Measurements from ENCODE around the gene TUFM.

DNA sequence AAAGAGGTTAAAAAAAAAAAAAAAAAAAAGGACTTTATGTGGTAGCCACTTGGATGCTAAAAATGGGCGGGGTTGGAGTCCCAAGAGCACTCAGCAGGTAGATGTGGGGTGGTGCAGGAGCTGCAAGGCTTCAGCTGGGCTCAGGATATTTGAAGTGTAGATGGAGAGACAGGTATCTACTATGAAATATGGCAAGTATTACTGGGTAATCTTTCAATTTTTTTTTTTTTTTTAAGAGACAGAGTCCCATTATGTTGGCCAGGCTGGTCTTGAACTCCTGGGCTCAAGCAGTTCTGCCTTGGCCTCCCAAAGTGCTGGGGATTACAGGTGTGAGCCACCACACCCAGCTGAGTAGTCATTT is 7.6 kb downstream of the TUFM start:
- no peak for TF ChIP-seq POLR2AphosphoS5 (IDR thresholded peaks at IDR 0.05; ENCODE audit: low read depth)
- TF ChIP-seq, protein P1, sequence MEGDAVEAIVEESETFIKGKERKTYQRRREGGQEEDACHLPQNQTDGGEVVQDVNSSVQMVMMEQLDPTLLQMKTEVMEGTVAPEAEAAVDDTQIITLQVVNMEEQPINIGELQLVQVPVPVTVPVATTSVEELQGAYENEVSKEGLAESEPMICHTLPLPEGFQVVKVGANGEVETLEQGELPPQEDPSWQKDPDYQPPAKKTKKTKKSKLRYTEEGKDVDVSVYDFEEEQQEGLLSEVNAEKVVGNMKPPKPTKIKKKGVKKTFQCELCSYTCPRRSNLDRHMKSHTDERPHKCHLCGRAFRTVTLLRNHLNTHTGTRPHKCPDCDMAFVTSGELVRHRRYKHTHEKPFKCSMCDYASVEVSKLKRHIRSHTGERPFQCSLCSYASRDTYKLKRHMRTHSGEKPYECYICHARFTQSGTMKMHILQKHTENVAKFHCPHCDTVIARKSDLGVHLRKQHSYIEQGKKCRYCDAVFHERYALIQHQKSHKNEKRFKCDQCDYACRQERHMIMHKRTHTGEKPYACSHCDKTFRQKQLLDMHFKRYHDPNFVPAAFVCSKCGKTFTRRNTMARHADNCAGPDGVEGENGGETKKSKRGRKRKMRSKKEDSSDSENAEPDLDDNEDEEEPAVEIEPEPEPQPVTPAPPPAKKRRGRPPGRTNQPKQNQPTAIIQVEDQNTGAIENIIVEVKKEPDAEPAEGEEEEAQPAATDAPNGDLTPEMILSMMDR (conservative IDR thresholded peaks at IDR 0.05; ENCODE audit: low read depth in 2 of 2) = no peak
- TF ChIP-seq EZH2phosphoT487 (IDR thresholded peaks at IDR 0.05; ENCODE audit: unreplicated experiment) = no peak
- TF ChIP-seq EZH2 (IDR thresholded peaks at IDR 0.05; ENCODE audit: low read depth, unreplicated experiment) = no peak
- TF ChIP-seq, protein P2, sequence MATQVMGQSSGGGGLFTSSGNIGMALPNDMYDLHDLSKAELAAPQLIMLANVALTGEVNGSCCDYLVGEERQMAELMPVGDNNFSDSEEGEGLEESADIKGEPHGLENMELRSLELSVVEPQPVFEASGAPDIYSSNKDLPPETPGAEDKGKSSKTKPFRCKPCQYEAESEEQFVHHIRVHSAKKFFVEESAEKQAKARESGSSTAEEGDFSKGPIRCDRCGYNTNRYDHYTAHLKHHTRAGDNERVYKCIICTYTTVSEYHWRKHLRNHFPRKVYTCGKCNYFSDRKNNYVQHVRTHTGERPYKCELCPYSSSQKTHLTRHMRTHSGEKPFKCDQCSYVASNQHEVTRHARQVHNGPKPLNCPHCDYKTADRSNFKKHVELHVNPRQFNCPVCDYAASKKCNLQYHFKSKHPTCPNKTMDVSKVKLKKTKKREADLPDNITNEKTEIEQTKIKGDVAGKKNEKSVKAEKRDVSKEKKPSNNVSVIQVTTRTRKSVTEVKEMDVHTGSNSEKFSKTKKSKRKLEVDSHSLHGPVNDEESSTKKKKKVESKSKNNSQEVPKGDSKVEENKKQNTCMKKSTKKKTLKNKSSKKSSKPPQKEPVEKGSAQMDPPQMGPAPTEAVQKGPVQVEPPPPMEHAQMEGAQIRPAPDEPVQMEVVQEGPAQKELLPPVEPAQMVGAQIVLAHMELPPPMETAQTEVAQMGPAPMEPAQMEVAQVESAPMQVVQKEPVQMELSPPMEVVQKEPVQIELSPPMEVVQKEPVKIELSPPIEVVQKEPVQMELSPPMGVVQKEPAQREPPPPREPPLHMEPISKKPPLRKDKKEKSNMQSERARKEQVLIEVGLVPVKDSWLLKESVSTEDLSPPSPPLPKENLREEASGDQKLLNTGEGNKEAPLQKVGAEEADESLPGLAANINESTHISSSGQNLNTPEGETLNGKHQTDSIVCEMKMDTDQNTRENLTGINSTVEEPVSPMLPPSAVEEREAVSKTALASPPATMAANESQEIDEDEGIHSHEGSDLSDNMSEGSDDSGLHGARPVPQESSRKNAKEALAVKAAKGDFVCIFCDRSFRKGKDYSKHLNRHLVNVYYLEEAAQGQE (IDR thresholded peaks at IDR 0.05; ENCODE audit: unreplicated experiment) = no peak
- TF ChIP-seq ZNF331 (CRISPR knock-in tag; IDR thresholded peaks at IDR 0.05; ENCODE audit: low read depth) = no peak
- no peak for TF ChIP-seq ZNF114 (CRISPR knock-in tag; IDR thresholded peaks at IDR 0.05)
- TF ChIP-seq CREB1 (CRISPR knock-in tag; IDR thresholded peaks at IDR 0.05; ENCODE audit: low read depth) = no peak
- TF ChIP-seq, protein P3, sequence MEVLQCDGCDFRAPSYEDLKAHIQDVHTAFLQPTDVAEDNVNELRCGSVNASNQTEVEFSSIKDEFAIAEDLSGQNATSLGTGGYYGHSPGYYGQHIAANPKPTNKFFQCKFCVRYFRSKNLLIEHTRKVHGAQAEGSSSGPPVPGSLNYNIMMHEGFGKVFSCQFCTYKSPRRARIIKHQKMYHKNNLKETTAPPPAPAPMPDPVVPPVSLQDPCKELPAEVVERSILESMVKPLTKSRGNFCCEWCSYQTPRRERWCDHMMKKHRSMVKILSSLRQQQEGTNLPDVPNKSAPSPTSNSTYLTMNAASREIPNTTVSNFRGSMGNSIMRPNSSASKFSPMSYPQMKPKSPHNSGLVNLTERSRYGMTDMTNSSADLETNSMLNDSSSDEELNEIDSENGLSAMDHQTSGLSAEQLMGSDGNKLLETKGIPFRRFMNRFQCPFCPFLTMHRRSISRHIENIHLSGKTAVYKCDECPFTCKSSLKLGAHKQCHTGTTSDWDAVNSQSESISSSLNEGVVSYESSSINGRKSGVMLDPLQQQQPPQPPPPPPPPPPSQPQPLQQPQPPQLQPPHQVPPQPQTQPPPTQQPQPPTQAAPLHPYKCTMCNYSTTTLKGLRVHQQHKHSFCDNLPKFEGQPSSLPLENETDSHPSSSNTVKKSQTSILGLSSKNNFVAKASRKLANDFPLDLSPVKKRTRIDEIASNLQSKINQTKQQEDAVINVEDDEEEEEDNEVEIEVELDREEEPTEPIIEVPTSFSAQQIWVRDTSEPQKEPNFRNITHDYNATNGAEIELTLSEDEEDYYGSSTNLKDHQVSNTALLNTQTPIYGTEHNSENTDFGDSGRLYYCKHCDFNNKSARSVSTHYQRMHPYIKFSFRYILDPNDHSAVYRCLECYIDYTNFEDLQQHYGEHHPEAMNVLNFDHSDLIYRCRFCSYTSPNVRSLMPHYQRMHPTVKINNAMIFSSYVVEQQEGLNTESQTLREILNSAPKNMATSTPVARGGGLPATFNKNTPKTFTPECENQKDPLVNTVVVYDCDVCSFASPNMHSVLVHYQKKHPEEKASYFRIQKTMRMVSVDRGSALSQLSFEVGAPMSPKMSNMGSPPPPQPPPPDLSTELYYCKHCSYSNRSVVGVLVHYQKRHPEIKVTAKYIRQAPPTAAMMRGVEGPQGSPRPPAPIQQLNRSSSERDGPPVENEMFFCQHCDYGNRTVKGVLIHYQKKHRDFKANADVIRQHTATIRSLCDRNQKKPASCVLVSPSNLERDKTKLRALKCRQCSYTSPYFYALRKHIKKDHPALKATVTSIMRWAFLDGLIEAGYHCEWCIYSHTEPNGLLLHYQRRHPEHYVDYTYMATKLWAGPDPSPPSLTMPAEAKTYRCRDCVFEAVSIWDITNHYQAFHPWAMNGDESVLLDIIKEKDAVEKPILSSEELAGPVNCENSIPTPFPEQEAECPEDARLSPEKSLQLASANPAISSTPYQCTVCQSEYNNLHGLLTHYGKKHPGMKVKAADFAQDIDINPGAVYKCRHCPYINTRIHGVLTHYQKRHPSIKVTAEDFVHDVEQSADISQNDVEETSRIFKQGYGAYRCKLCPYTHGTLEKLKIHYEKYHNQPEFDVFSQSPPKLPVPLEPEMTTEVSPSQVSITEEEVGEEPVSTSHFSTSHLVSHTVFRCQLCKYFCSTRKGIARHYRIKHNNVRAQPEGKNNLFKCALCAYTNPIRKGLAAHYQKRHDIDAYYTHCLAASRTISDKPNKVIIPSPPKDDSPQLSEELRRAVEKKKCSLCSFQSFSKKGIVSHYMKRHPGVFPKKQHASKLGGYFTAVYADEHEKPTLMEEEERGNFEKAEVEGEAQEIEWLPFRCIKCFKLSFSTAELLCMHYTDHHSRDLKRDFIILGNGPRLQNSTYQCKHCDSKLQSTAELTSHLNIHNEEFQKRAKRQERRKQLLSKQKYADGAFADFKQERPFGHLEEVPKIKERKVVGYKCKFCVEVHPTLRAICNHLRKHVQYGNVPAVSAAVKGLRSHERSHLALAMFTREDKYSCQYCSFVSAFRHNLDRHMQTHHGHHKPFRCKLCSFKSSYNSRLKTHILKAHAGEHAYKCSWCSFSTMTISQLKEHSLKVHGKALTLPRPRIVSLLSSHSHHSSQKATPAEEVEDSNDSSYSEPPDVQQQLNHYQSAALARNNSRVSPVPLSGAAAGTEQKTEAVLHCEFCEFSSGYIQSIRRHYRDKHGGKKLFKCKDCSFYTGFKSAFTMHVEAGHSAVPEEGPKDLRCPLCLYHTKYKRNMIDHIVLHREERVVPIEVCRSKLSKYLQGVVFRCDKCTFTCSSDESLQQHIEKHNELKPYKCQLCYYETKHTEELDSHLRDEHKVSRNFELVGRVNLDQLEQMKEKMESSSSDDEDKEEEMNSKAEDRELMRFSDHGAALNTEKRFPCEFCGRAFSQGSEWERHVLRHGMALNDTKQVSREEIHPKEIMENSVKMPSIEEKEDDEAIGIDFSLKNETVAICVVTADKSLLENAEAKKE (CRISPR knock-in tag; IDR thresholded peaks at IDR 0.05) = no peak
- no peak for TF ChIP-seq JUNB (IDR thresholded peaks at IDR 0.05; ENCODE audit: unreplicated experiment)
- TF ChIP-seq, protein P4, sequence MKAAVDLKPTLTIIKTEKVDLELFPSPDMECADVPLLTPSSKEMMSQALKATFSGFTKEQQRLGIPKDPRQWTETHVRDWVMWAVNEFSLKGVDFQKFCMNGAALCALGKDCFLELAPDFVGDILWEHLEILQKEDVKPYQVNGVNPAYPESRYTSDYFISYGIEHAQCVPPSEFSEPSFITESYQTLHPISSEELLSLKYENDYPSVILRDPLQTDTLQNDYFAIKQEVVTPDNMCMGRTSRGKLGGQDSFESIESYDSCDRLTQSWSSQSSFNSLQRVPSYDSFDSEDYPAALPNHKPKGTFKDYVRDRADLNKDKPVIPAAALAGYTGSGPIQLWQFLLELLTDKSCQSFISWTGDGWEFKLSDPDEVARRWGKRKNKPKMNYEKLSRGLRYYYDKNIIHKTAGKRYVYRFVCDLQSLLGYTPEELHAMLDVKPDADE (IDR thresholded peaks at IDR 0.05) = no peak
- TF ChIP-seq NANOG (IDR thresholded peaks at IDR 0.05; ENCODE audit: borderline replicate concordance) = no peak
